Large intestine (tissue), 3 donors: Measurements from ENCODE around the gene CYP3A4. TPM values are rescaled to one million over a fixed set of nuclear protein-coding genes. Genes with fewer than 3 reads are reported as not detected.
"Not testable (repeated sequence)": the region's sequence is repeated elsewhere in the genome, so short reads cannot be mapped to it uniquely, and the experiment has no call there.

ENCODE experiments used
- DNase-seq, 2 donors: peaks; one replicate each; pipeline versions ENCODE4 v3.0.0 to v3.0.0-alpha.2; 2013
- H3K27ac ChIP-seq: one replicate; pipeline ENCODE4 v1.5.1; 2013; ENCODE audit warnings: low read length
- H3K27me3 ChIP-seq: 2 replicates; pipeline ENCODE4 v1.6.1; 2013; ENCODE audit warnings: low read length; ENCODE audit not compliant: control insufficient read depth, insufficient read depth
- H3K36me3 ChIP-seq: 2 replicates; pipeline ENCODE4 v1.6.1; 2013; ENCODE audit warnings: low read length; ENCODE audit not compliant: control insufficient read depth, insufficient read depth
- H3K4me1 ChIP-seq: one replicate; pipeline ENCODE4 v1.6.1; 2013; ENCODE audit warnings: low read length; ENCODE audit not compliant: control insufficient read depth, insufficient read depth
- H3K4me3 ChIP-seq: one replicate; pipeline ENCODE4 v1.5.1; 2013; ENCODE audit warnings: low read length
- H3K9me3 ChIP-seq: one replicate; pipeline ENCODE4 v1.6.1; 2013; ENCODE audit warnings: mild to moderate bottlenecking, low read depth, low read length, moderate library complexity; ENCODE audit not compliant: control insufficient read depth
- WGBS: methylation state at CpG from one replicate; pipeline ENCODE4 v1.1.5; 2013; ENCODE audit warnings: low lambda C conversion rate; ENCODE audit not compliant: insufficient coverage; 5-methylcytosine and 5-hydroxymethylcytosine counted together
- polyA plus RNA-seq: library from polyadenylated mRNA; unstranded; fragments of 120-200 nt; gene quantifications from one replicate; pipeline ENCODE4 v1.2.1, GENCODE V29; 2013

CYP3A4 gene
- polyA plus RNA-seq, 1 donor = 14.3 TPM

DNA sequence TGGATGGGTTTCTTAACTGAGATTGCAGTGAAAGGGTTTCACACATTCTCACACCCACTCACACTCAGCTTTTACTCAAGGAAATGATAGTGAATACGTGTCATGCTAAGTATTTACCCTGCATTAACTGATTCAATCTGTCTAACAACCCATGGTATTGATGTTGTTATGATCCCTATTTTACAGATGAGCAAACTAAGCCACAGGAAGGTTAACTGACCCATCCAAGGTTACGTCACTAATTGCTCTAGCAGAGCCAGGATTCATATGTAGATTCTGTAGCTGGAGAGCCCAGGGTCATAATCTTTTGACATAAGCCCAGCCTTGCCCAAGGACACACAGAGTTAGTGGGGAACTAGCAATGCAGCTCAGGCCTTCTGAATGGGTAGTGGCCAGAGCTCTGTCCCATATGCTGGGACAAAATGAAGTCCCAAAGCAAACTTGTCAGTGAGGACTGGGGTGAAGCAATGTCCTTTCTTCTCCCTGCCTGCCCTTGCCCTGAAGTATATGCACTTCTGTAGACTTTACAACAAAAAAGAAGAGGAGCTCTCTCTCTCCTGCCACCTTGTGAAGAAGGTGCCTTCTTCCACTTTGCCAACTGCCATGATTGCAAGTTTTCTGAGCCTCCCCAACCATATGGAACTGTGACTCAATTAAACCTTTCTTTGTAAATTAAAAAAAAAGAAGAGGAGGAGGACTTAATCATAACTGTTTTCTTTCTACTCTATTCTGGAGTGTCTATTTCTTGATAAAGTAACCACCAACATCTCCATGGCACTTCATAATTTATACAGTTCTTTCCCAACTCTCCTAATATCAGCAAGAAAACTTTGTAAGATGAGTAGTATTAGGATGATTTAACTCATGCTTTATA lies 44.0 kb downstream of the CYP3A4 start:
- no peaks in the 10 kb centered on the region for H3K27me3 ChIP-seq
- H3K27ac ChIP-seq = no peak overlapping the region
- no peak for DNase-seq
- WGBS = no CpG with 5 or more reads among the region's 2 CpGs
- H3K4me3 ChIP-seq = no peak overlapping the region
- H3K9me3 ChIP-seq = no peaks in the 10 kb centered on the region
- no peaks in the 10 kb centered on the region for H3K36me3 ChIP-seq
- no peaks in the 10 kb centered on the region for H3K4me1 ChIP-seq

DNA sequence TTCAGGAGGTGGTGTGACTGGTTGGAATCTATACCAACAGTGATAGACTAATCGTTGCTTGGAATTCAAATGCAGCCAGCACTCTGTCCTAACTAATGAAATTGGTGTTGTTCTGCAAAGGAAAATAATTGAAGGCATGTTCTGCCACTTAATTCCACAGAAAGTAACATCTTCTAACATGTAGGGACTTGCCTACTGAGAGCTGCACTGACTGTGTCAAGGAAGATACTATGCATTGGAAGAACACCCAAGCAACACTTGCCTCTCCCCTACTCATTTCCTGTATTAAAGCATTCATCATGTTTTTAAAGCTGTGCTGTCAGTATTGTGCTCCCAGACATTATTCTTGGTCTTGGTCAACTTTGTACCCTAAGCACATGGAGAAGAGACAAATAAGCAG lies 46.3 kb downstream of the CYP3A4 start:
- WGBS = 83% methylated on average over 1 of the region's 1 CpG
- Histone ChIP-seq H3K4me1 (no peaks in the 10 kb centered on the region), H3K27ac (no peak overlapping the region), H3K36me3 (no peaks in the 10 kb centered on the region), H3K9me3 (no peaks in the 10 kb centered on the region), H3K27me3 (no peaks in the 10 kb centered on the region), H3K4me3 (no peak overlapping the region)
- no peak for DNase-seq

DNA sequence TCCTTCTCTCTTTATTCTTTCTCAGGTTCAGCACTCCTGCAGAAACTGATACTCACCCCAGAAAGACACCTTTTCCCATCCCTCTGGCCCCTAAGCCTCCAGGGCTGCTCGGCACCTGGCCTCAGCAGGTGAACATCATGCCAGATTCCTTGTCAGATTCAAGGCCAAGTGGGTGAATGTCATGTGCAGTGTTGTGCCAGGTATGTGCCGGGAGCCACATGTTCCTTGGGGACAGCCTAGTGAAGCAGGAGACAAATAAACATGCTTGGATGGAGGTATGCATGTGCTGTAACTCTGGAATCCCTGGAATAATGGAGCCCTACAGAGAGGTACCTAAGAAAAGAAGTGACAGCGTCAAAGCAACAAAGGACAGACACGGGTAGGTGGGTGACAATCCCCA lies 47.3 kb downstream of the CYP3A4 start:
- H3K27me3 ChIP-seq, H3K4me1 ChIP-seq, H3K36me3 ChIP-seq, H3K4me3 ChIP-seq, DNase-seq, H3K27ac ChIP-seq, H3K9me3 ChIP-seq: not testable (repeated sequence)
- no CpG with 5 or more reads among the region's 4 CpGs for WGBS

DNA sequence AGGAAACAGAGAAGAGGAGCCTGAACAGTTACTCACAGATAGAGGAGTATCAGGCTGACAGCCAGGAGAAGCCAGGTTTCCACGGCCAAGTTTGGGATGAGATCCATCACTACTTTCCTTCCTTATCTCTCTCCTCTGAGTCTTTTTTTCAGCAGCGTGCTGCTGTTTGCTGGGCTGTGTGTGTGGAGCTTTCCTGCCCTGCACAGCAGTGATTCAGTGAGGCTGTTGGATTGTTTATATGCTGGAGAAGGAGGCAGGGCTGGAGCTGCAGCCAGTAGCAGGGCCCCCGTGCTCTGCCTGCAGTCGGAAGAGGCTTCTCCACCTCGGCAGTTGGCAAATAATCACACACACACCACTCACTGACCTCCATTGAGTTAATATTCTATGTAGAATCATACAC lies 49.0 kb downstream of the CYP3A4 start, which contains the start of gene CYP3A7:
CYP3A7 (minus strand) TSS at position 210 of the 400 bp plus-strand sequence; CDS start at position 107, 103 bp downstream.
- Histone ChIP-seq H3K4me3 (no peak within 1 kb of the TSS), H3K4me1 (peaks cover 10% of the 10 kb centered on the region), H3K27ac (no peak within 1 kb of the TSS), H3K27me3 (no peaks in the 10 kb centered on the region), H3K9me3 (no peaks in the 10 kb centered on the region), H3K36me3 (no peaks in the 10 kb centered on the region)
- no CpG with 5 or more reads among the region's 5 CpGs for WGBS
- DNase-seq = peak in 1 of 2 donors; percentile 18

DNA sequence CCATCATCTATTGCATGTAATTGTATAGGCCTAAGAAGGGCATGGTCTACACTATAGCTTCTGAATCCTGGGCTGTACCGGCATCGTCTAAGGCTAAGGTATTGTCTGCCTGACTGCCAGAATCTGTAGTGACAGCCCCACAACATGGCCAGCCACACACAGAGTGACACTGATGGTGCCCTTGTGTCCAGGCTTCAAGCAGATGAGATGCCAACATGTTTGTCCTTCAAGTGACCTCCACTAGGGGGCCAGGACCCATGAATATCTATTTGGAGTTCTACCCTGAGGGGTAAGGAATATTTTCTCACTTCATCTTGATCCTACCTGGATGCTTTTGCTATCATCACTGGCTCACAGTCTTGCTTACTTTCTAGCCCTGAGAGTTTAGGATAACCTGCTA lies 50.5 kb downstream of the CYP3A4 start:
- no peak overlapping the region for H3K27ac ChIP-seq
- H3K4me1 ChIP-seq = peaks cover 23% of the 10 kb centered on the region
- no peaks in the 10 kb centered on the region for H3K36me3 ChIP-seq
- no CpG with 5 or more reads among the region's 2 CpGs for WGBS
- H3K9me3 ChIP-seq = no peaks in the 10 kb centered on the region
- H3K4me3 ChIP-seq = no peak overlapping the region
- no peak for DNase-seq
- no peaks in the 10 kb centered on the region for H3K27me3 ChIP-seq

DNA sequence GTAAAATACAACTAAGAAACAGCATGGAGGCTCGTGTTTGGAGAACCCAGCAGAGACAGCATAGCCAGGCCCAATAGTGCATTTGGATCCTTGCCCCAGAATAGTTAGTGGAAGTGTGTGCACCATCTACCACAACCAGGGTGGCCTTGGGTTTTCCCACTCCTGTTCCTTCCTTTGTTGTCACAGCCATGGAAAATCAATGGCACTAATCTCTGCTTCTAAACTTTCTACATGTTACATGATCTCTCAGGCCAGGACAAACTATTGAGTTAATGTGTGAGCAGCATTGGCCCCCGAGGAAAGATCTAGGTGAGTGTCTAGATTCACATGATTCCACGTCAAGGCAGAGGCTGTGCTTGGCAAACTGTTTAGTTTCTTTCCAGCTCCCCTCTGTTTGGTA lies 51.0 kb downstream of the CYP3A4 start:
- no peak for DNase-seq
- Histone ChIP-seq H3K27ac (no peak overlapping the region), H3K36me3 (no peaks in the 10 kb centered on the region), H3K4me1 (peaks cover 28% of the 10 kb centered on the region), H3K4me3 (no peak overlapping the region), H3K27me3 (no peaks in the 10 kb centered on the region), H3K9me3 (no peaks in the 10 kb centered on the region)
- WGBS = 90% methylated on average over 2 of the region's 3 CpGs

DNA sequence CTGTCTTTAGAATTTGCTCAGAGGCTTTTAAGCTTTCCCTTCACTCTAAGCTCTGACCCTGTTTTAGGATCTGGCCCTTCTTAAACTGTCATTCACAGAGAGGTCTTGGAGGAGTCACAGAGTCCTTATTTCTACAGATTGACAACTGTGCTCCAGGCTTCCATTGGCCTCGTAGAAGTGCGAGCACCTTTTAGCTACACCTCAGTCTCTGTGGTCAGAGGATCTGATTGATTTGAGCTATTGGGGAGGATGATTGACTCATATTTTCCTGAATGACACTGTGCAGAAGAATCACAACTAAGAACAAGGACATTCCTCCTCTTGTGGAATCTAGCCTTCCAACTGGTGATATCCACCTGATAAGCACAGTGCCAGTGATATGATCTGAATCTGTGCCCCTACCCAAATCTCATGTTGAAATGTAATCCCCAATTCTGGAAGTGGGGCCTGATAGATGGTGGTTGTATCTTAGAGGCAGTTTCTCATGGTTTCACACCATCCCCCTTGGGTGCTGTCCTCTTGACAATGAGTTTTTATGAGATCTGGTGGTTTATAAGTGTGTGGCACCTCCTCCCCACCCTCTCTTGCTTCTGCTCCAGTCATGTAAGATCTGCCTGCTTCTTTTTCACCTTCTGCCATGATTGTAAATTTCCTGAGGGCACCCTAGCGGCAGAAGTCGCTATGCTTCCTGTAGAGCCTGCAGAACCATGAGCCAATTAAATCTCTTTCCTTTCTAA lies 52.2 kb downstream of the CYP3A4 start:
- Histone ChIP-seq H3K27me3 (no peaks in the 10 kb centered on the region), H3K36me3 (no peaks in the 10 kb centered on the region), H3K9me3 (no peaks in the 10 kb centered on the region), H3K4me1 (peaks cover 30% of the 10 kb centered on the region), H3K27ac (no peak overlapping the region), H3K4me3 (no peak overlapping the region)
- no CpG with 5 or more reads among the region's 4 CpGs for WGBS
- no peak for DNase-seq

DNA sequence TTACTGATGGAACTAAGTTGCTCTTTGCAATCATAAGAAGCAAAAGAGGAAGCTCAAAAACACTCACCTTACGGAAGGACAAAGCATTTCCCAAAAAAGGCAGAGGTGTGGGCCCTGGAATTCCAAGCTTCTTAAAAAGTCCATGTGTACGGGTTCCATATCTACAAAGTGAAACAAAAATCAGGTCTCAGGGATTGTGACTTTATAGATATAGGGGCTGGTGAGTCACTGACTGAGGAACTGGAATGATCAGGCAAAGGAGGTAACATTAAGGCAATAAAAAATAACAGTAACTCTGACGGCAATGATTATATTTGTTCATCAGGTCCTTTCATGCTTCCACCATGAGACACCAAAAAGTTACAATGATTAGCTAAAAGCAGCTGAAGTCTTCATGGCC lies 53.0 kb downstream of the CYP3A4 start:
- no peaks in the 10 kb centered on the region for H3K9me3 ChIP-seq
- peak in 1 of 2 donors; percentile 12 for DNase-seq
- peak overlapping the region; percentile 93 for H3K27ac ChIP-seq
- no peaks in the 10 kb centered on the region for H3K36me3 ChIP-seq
- no peak overlapping the region for H3K4me3 ChIP-seq
- no peaks in the 10 kb centered on the region for H3K27me3 ChIP-seq
- no CpG with 5 or more reads among the region's 3 CpGs for WGBS
- peaks cover 30% of the 10 kb centered on the region for H3K4me1 ChIP-seq

DNA sequence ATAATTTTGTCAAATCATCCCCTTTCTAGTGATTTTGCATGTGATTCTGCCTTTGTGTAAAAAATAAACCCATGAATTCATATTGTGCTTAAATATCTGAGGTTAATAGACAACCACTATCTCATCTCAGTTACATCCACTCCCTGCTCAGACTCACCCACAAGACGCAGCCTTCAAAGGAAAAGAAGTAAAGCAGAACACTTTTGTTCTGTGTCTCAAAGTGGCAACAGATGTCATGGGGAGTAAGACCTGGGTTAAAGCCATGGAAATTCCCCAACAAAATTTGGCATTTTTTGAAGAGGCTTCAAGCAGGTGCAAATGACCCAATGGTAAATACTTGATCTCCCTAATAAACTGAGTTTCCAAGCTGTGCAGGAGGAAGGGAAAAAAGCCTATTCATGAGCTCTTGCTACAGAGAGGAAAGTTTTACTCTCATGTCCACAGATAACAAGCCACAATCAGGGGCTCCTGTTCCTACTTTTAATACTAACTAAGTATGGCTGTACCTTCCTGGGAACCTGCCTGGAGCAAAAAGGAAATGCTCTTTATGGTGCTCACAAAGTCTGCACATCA lies 53.7 kb downstream of the CYP3A4 start:
- WGBS = 60% methylated on average over 1 of the region's 1 CpG
- Histone ChIP-seq H3K4me1 (peaks cover 30% of the 10 kb centered on the region), H3K27me3 (no peaks in the 10 kb centered on the region), H3K4me3 (no peak overlapping the region), H3K36me3 (no peaks in the 10 kb centered on the region), H3K9me3 (no peaks in the 10 kb centered on the region), H3K27ac (peak overlapping the region; percentile 93)
- DNase-seq = peak in 1 of 2 donors; percentile 68

DNA sequence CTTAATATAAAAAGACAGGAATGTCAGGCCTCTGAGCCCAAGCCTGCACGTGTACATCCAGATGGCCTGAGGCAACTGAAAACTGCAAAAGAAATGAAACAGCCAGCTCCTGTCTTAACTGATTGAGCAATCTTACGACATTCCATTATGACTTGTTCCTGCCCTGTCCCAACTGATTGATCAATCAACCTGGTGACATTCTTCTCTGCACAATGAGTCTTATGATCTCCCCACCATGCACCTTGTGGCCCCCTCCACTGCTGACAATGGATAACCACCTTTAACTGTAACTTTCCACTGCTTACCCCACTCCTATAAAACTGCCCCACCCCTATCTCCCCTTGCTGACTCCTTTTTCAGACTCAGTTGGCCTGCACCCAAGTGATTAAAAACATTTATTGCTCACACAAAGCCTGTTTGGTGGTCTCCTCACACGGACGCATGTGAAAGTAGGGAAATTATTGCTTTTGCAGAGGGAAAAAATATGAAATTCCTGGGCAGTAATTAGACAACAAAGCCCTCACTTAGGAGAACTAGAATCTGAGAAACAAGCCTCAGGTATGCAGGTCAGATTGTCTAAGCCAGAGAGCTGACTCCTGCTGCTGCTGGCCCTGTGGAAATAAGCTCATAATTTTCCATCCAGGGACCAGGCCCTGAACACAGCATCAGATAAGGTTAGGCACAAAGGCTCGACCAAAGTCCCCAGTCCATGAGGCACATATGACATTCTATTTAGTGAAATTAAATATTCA lies 54.3 kb downstream of the CYP3A4 start:
- WGBS = 17% methylated on average over 1 of the region's 5 CpGs
- Histone ChIP-seq H3K27ac (peak overlapping the region; percentile 93), H3K4me3 (no peak overlapping the region), H3K27me3 (no peaks in the 10 kb centered on the region), H3K36me3 (no peaks in the 10 kb centered on the region), H3K9me3 (no peaks in the 10 kb centered on the region), H3K4me1 (peaks cover 30% of the 10 kb centered on the region)
- DNase-seq = peak; percentile 76 to 81
